ENCODE results near the gene ACAA1.

DNA sequence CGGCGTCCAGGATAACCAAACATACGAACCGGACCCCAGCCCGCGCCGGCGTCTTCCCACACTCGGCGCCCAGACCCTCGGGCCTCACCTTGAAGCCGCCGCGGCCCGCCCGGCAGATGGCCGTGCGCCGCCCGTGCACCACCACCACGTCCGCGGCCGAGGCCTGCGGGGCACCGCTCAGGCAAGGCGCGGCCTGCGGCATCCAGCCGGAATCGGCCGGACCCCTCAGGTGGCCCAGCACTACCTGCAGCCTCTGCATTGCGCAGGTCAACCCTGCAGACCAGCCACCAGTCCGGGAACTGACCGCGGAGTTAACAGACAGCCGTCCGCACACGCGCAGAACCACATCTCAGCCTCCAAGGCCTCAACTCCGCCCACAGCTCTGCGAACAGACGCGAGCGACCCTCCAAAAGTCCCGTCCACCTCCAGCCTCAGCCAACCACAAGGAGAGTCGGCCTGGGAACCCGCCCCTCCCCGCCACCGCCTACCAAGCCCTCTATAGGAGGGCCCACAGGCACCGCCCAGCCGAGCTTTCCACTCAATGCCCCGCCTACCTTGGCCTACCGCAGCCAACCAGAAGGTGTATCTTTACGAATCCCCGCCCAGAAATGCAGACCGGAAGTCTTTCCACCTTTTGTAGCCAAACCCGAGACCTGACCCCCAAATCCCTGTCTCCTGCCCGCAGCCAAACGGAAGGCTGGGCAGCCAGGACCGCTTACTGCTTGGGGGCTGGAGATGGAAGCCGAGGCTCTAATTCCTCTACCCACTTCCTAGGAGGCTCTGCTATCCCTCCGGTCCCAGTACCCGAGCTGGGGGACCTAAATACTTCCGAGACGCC is at the start of gene ACAA1:
- TF ChIP-seq, protein P1, sequence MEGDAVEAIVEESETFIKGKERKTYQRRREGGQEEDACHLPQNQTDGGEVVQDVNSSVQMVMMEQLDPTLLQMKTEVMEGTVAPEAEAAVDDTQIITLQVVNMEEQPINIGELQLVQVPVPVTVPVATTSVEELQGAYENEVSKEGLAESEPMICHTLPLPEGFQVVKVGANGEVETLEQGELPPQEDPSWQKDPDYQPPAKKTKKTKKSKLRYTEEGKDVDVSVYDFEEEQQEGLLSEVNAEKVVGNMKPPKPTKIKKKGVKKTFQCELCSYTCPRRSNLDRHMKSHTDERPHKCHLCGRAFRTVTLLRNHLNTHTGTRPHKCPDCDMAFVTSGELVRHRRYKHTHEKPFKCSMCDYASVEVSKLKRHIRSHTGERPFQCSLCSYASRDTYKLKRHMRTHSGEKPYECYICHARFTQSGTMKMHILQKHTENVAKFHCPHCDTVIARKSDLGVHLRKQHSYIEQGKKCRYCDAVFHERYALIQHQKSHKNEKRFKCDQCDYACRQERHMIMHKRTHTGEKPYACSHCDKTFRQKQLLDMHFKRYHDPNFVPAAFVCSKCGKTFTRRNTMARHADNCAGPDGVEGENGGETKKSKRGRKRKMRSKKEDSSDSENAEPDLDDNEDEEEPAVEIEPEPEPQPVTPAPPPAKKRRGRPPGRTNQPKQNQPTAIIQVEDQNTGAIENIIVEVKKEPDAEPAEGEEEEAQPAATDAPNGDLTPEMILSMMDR (conservative IDR thresholded peaks at IDR 0.05) = no peak
- TF ChIP-seq EZH2 (IDR thresholded peaks at IDR 0.05; ENCODE audit: low read depth) = no peak
